Activated naive CD8-positive, alpha-beta T cell treated with anti-CD3 and anti-CD28 coated beads, Interleukin-2, amount 10 ng/mL, durations not matched to agents 7 days and 5 days (primary cell): Measurements from ENCODE around the gene ESYT2. TPM values are rescaled to one million over a fixed set of nuclear protein-coding genes. Genes with fewer than 3 reads are reported as not detected.
A peak's percentile ranks its signal among the peaks of the same experiment; 100 is the strongest.

Experiments
- ATAC-seq: fragments of 150-1000 bp; cut with Tn5 transposase; one replicate; pipeline ENCODE4 v1.10.0; 2021; ENCODE audit warnings: low read depth, moderate library complexity
- POLR2A ChIA-PET: fragments of 350-600 bp; sonication (Branson Sonifier 250); formaldehyde crosslinking; loops from one replicate; lab custom pipeline; 2021; ENCODE audit warnings: antibody characterized with exemption; lab: Charles Lee
- DNase-seq: peaks from one replicate; pipeline ENCODE4 v3.0.0; 2021
- H3K27ac Mint-ChIP-seq: one replicate; pipeline ENCODE4 v1.8.0; 2022; ENCODE audit warnings: mild to moderate bottlenecking, mixed read lengths
- H3K27me3 Mint-ChIP-seq: one replicate; pipeline ENCODE4 v1.8.0; 2022; ENCODE audit warnings: mild to moderate bottlenecking, moderate library complexity, mixed read lengths
- H3K36me3 Mint-ChIP-seq: one replicate; pipeline ENCODE4 v1.8.0; 2021; ENCODE audit warnings: mild to moderate bottlenecking, mixed read lengths
- H3K4me1 Mint-ChIP-seq: one replicate; pipeline ENCODE4 v1.8.0; 2021; ENCODE audit warnings: mixed read lengths
- H3K4me3 Mint-ChIP-seq: one replicate; pipeline ENCODE4 v1.8.0; 2022; ENCODE audit warnings: mild to moderate bottlenecking, moderate library complexity, mixed read lengths
- H3K9me3 Mint-ChIP-seq: one replicate; pipeline ENCODE4 v1.8.0; 2021; ENCODE audit warnings: mixed read lengths
- total RNA-seq, 2 experiments: library from RNA; stranded (reverse); gene quantifications; one replicate each; pipeline ENCODE4 v1.2.3, GENCODE V29; 2021

ESYT2 gene
- total RNA-seq, 2 experiments from 2014 or later: 93.9 to 94.2 TPM

DNA sequence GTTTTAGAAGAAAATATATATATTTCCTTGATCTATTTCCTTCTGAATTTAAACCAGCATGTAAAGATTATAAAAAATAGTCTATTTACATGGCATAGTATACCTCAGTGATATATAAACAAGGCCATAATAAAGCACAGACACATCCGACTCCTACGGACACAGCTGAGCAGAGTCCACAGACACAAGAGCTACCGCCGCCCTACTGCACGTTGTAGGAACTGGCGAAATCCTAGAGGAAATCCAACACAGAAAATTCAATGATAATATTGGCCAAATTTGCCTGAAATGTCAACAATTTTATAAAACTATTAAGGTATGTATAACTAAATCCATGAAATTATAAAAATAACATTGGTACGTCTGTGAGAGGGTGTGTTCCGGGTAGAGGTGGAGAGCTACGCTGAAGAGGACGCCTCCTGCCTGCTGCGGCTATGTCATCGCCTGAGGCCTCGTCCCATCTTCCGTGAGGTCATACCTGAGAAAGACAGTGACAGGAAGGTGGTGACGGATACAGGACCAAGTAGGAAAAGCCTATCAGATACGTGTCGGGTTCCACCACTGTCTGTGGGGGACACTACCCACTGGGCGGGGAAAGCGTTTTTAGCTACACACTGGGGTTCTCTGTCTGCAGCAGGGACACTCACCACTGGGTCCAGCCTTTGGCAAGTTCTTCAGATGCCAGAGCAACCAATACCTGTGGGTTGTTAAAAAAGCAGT, 95.4 kb downstream of the ESYT2 start:
- H3K4me1 Mint-ChIP-seq: peaks cover 7% of the 10 kb centered on the region
- no peak for DNase-seq
- H3K9me3 Mint-ChIP-seq: no peaks in the 10 kb centered on the region
- no peak for ATAC-seq
- no peaks in the 10 kb centered on the region for H3K27me3 Mint-ChIP-seq
- no peak overlapping the region for H3K4me3 Mint-ChIP-seq
- POLR2A ChIA-PET: no interaction called here
- peaks cover 28% of the 10 kb centered on the region for H3K36me3 Mint-ChIP-seq
- H3K27ac Mint-ChIP-seq: no peak overlapping the region

DNA sequence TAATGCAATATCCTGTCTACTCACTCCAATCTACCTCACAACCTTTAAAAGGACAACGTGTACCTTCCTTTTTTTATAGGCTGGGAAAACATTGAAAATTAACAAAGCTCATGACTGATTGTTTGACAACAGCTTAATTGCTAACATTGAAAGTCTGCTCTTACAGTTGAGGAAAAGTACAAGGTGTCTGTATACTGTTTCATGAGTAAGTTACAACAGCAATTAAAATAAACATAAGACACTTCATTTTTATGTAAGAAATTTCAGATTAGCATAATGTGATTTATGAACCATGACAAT, 96.1 kb downstream of the ESYT2 start:
- H3K27me3 Mint-ChIP-seq: no peaks in the 10 kb centered on the region
- H3K36me3 Mint-ChIP-seq: peaks cover 24% of the 10 kb centered on the region
- H3K9me3 Mint-ChIP-seq: no peaks in the 10 kb centered on the region
- ATAC-seq (no peak), DNase-seq (no peak)
- H3K4me1 Mint-ChIP-seq: peaks cover 7% of the 10 kb centered on the region
- no peak overlapping the region for H3K4me3 Mint-ChIP-seq
- no peak overlapping the region for H3K27ac Mint-ChIP-seq
- POLR2A ChIA-PET: no interaction called here

DNA sequence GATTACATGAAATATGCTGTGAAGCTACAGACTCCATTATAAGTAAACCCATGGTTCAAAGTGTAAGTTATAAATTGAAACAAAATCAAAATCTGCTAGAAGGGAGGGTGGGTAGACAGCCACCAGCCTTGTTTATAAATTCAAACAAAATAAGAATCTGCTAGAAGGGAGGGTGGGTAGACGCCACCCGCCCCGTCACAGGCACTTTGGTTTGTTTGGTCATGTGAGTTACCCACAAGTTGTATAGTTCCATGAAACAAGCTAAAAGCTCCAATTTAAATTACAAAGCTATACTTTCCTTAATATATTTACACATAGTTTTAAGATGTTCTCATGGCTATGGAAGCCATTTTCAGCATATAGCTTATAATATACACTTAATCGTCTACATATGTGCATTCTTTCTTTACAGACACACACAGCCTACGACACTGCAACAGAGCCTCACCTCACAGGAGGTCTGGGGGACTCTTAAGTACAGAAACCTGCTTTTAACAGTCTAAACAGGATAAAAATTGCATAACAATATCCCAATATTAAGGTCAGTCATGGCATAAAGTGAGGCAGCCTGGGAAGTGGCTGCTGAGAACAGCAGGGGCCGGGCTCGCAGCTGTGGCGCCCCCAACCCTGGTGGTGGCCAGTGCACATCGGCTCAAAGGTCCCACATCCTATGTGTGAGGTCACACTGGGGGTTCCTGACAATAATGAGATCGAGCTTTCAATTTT, 96.7 kb downstream of the ESYT2 start:
- Mint-ChIP-seq H3K27ac (no peak overlapping the region), H3K4me1 (peaks cover 7% of the 10 kb centered on the region), H3K27me3 (no peaks in the 10 kb centered on the region), H3K36me3 (peaks cover 23% of the 10 kb centered on the region), H3K9me3 (no peaks in the 10 kb centered on the region), H3K4me3 (no peak overlapping the region)
- POLR2A ChIA-PET: interaction anchor here (1.7 kb wide), 1 partner anchor 9 kb away, joined by 3 read pairs; no protein-coding TSS in a partner anchor
- no peak for ATAC-seq
- DNase-seq: no peak

DNA sequence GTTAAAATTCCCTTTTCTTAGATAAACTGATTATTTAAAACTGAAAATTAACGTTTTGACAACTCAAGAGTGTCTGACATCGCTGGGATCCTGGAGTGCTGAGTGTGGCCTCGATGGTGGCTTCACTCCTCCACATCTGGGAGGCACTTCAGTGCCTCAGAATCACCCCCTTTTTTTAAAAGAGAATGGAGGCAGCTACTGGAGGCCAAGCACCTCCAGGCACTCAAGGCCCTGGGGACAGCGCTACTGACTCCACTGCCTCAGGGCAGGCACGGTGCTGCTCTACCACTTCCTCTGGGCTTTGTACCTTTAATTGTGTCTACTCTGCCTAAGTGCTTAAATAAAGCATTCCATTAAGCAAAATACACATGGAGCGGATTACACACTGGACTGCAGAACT, 97.5 kb downstream of the ESYT2 start:
- DNase-seq (no peak), ATAC-seq (no peak)
- H3K27me3 Mint-ChIP-seq: no peaks in the 10 kb centered on the region
- POLR2A ChIA-PET: interaction anchor here (1.7 kb wide), 1 partner anchor 10 kb away, joined by 3 read pairs; no protein-coding TSS in a partner anchor
- H3K36me3 Mint-ChIP-seq: peaks cover 19% of the 10 kb centered on the region
- H3K9me3 Mint-ChIP-seq: no peaks in the 10 kb centered on the region
- H3K4me3 Mint-ChIP-seq: no peak overlapping the region
- no peak overlapping the region for H3K27ac Mint-ChIP-seq
- peaks cover 7% of the 10 kb centered on the region for H3K4me1 Mint-ChIP-seq

DNA sequence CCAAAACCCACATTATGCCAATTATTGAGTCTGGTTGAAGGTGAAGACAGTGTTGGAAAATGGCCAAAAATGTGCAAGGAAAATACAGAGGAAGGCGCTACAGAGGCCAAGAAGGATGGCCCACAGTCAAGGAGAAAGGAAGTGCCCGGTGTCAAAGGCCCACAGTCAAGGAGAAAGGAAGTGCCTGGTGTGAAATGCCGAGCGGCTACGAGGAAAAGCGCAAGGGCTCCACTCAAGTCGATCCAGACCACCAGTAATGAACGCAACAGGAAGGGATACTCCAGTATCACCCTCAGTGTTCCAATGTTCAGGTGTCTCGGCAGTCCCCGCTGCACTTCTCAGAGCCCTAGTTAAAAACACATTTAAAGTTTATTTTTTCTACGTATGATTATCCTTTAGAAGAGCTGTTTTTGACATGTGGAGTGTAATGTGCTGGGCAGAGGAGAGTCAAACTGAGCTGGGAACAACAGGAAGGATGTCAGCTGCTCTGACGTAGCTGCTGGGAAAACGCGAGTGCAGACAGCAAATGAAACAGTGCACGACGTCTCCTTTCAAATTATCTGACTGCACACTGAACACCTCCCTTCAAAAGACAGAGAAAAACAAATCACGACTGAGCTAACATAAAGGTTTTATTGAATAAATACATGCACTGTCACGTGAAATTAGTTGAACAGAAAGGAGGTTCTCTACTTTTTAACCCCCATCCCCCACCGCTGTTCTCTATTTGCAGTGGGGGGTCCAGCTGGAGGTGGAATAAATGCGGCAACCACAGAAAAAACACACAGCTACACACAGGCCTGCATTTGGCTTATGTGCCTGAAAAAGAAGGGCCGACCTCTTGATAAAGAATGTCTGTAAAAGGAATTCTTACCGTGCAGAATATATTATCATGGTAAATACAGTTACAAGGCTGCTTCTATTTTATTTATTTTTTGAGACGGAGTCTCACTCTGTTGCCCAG, 98.6 kb downstream of the ESYT2 start:
- no peaks in the 10 kb centered on the region for H3K9me3 Mint-ChIP-seq
- peaks cover 19% of the 10 kb centered on the region for H3K36me3 Mint-ChIP-seq
- H3K4me1 Mint-ChIP-seq: peaks cover 7% of the 10 kb centered on the region
- no peak for DNase-seq
- H3K27me3 Mint-ChIP-seq: no peaks in the 10 kb centered on the region
- POLR2A ChIA-PET: interaction anchor here (1.7 kb wide), 1 partner anchor 11 kb away, joined by 3 read pairs; no protein-coding TSS in a partner anchor
- H3K27ac Mint-ChIP-seq: peak overlapping the region; percentile 0
- ATAC-seq: no peak
- H3K4me3 Mint-ChIP-seq: no peak overlapping the region

DNA sequence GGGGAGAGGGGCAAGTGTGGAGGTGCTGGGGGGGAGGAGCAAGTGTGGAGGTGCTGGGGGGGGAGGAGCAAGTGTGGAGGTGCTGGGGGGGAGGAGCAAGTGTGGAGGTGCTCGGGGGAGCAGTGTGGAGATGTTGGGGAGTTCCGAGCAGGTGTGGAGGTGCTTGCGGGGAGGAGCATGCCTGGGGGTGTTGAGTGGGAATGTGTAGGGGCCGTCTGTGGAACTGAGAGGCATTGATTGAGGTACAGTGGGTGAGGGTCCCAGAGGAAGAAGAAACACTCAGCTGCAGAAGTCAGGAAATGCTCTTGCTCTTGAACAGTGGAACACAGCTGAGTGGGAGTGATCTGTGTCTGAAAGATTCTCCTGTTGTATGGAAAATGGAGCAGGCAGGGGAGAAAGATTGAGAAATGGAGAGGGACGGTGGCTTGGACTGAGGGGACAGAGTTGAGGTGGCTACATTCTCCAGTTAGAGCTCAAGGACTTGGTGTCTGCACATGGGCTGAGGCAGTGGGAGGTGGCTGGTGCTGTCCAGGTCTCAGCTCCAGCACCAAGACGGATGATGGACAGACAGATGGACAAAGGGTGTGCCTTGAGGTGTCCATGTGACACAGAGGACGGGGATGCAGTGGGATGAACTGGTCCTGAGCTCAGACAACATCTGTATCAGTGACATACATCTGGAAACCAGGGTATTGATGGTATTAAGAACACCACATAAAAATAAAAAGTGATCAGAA, 99.5 kb downstream of the ESYT2 start:
- no peaks in the 10 kb centered on the region for H3K9me3 Mint-ChIP-seq
- no peak for ATAC-seq
- no peaks in the 10 kb centered on the region for H3K27me3 Mint-ChIP-seq
- POLR2A ChIA-PET: no interaction called here
- H3K4me3 Mint-ChIP-seq: no peak overlapping the region
- H3K4me1 Mint-ChIP-seq: peaks cover 6% of the 10 kb centered on the region
- DNase-seq: no peak
- H3K27ac Mint-ChIP-seq: peak overlapping the region; percentile 0
- H3K36me3 Mint-ChIP-seq: peaks cover 12% of the 10 kb centered on the region

DNA sequence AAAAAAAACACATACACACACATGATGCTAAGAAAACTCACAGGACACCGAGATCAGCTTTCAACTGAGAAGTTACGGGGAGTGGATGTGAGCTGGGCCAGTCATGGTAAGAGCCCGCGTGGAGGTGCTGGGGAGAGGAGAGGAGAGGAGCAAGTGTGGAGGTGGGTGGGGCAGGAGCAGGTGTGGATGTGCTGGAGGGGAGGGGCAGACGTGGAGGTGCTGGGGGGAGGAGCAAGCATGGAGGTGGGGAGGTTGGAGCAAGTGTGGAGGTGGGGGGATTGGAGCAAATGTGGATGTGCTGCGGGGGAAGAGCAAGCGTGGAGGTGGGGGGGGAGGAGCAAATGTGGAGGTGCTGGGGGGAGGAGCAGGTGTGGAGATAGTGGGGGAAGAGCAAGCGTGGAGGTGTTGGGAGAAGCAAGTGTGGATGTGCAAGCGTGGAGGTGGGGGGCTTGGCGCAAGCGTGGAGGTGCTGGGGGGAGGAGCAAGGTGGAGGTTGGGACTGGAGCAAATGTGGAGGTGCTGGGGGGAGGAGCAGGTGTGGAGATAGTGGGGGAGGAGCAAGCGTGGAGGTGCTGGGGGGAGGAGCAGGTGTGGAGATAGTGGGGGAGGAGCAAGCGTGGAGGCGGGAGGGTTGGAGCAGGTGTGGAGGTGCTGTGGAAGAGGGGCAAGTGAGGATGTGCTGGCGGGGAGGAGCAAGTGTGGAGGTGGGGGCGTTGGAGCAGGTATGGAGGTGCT, 100.2 kb downstream of the ESYT2 start:
- DNase-seq: no peak
- Mint-ChIP-seq H3K36me3 (peaks cover 10% of the 10 kb centered on the region), H3K27ac (peak overlapping the region; percentile 58), H3K9me3 (no peaks in the 10 kb centered on the region), H3K4me1 (peaks cover 4% of the 10 kb centered on the region), H3K27me3 (no peaks in the 10 kb centered on the region), H3K4me3 (no peak overlapping the region)
- POLR2A ChIA-PET: no interaction called here
- ATAC-seq: no peak

DNA sequence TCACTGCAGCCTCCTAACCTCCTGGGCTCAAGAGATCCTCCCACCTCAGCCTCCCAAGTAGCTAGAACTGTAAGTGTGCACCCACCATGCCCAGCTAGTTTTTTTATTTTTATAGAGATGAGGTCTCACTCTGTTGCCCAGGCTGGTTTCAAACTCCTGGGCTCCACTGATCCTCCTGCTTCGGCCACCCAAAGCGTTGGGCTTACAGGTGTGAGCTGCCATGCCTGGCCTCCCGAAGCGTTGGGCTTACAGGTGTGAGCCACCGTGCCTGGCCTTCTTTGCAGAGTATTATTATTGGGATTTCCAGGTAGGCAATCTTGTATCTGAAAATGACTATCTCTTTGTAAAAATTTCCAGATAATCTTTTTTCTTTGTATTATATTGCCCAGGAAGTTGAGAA, 101.6 kb downstream of the ESYT2 start:
- POLR2A ChIA-PET: no interaction called here
- H3K9me3 Mint-ChIP-seq: no peaks in the 10 kb centered on the region
- no peak overlapping the region for H3K4me3 Mint-ChIP-seq
- ATAC-seq (no peak), DNase-seq (no peak)
- no peak overlapping the region for H3K27ac Mint-ChIP-seq
- peaks cover 1% of the 10 kb centered on the region for H3K4me1 Mint-ChIP-seq
- no peaks in the 10 kb centered on the region for H3K27me3 Mint-ChIP-seq
- peaks cover 10% of the 10 kb centered on the region for H3K36me3 Mint-ChIP-seq

DNA sequence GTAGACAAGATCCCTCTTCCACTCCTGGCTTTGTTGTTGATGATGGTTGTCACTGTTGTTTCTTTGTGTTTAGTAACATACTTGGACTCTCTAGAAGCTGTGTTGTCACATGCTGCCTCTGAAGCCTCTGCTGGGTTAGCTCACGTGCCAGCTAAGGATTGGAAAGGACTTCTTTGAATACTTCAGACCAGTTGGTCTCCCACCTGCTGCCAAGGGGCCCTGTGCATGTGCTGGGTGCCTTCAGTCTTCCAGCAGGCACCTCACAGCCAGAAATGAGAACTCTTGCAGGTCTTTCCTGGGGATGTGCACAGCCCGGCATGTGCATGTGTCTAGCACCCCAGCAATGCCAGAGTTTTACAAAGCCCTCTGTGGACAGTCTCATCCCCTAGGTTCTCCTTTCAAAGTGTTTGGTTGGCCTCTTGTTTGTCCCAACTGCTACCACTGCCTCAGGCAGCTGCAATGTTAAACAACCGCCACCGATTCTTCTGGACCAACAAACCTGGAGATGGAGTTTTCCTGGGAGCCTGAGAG, 103.0 kb downstream of the ESYT2 start:
- no peak overlapping the region for H3K4me3 Mint-ChIP-seq
- H3K27ac Mint-ChIP-seq: no peak overlapping the region
- peaks cover 1% of the 10 kb centered on the region for H3K4me1 Mint-ChIP-seq
- H3K36me3 Mint-ChIP-seq: peaks cover 10% of the 10 kb centered on the region
- ATAC-seq: no peak
- no peaks in the 10 kb centered on the region for H3K27me3 Mint-ChIP-seq
- no peaks in the 10 kb centered on the region for H3K9me3 Mint-ChIP-seq
- no peak for DNase-seq
- POLR2A ChIA-PET: no interaction called here

DNA sequence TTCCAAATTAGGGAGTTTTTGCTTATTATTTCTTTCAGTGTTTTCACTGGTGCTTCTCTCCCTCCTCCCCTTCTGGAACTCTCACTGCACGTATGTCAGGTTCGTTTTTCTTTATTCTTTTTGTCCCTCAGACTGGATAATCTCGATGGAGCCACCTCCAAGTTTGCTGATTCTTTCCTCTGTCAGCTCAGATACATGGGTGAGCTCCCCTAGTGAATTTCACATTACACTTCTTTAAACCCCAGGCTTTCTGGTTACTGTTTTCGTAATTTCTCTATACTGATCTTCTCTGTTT, 103.9 kb downstream of the ESYT2 start:
- no peak overlapping the region for H3K27ac Mint-ChIP-seq
- H3K4me1 Mint-ChIP-seq: peaks cover 1% of the 10 kb centered on the region
- DNase-seq (no peak), ATAC-seq (no peak)
- H3K9me3 Mint-ChIP-seq: no peaks in the 10 kb centered on the region
- no peaks in the 10 kb centered on the region for H3K27me3 Mint-ChIP-seq
- POLR2A ChIA-PET: no interaction called here
- H3K36me3 Mint-ChIP-seq: peaks cover 10% of the 10 kb centered on the region
- no peak overlapping the region for H3K4me3 Mint-ChIP-seq

DNA sequence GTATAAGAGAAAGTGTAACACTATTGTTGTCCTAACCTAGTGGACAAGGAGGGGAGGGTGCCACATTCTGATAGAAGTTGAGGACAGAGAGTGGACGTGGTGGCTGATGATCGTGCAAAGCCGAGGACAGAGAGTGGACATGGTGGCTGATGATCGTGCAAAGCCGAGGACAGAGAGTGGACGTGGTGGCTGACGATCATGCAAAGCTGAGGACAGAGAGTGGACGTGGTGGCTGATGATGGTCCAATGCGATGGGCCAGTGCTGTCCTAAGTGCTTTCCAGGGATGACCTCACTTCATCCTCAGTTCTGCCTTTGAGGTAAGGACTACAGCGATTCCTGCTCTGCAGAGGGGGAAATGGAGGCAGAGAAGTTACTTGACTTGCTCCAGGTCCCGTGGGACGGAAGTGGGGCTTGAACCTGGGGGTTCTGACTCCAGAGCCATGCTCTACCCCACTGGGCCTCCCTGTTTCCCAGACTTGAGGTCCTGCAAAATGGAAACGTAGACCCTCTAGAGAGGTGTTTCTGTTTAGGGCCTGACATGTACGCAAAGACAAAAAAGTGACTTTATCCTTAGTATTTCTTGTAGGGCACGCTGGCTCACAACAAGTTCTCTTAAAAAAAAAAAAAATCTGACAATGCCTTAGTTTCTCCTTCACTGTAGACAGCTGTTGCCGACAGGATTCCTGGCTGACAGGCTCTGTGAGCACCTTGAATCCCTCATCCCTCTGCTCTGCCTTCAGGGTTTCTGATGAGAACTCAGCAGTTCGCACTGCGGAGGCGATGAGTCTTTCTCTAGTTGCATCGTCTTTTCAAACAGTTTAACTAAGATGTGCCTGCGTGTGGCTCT, 104.4 kb downstream of the ESYT2 start:
- DNase-seq (no peak), ATAC-seq (no peak)
- POLR2A ChIA-PET: no interaction called here
- H3K27ac Mint-ChIP-seq: no peak overlapping the region
- no peaks in the 10 kb centered on the region for H3K9me3 Mint-ChIP-seq
- no peak overlapping the region for H3K4me3 Mint-ChIP-seq
- no peaks in the 10 kb centered on the region for H3K4me1 Mint-ChIP-seq
- peaks cover 5% of the 10 kb centered on the region for H3K36me3 Mint-ChIP-seq
- H3K27me3 Mint-ChIP-seq: no peaks in the 10 kb centered on the region
